Kidney (tissue), 14 donors: Measurements from ENCODE around the gene F12. TPM values are rescaled to one million over a fixed set of nuclear protein-coding genes. Genes with fewer than 3 reads are reported as not detected.

Experiments used
- DNase-seq, 5 donors: peaks; one replicate each; pipeline ENCODE4 v3.0.0-alpha.2; 2013 to 2020
- FAIRE-seq: peaks from 2 replicates; lab custom pipeline; 2012; peaks lifted over from hg19 to GRCh38; lab: Jason Lieb, UNC
- H3K27ac ChIP-seq, 2 donors: one replicate each; pipeline ENCODE4 v1.7.0; 2013; ENCODE audit warnings: low read depth in 2 of 2, low read length in 2 of 2, inconsistent platforms in 1 of 2
- H3K27me3 ChIP-seq: one replicate; pipeline ENCODE4 v1.7.1; 2013; ENCODE audit warnings: low read length, inconsistent platforms; ENCODE audit not compliant: control insufficient read depth, insufficient read depth
- H3K36me3 ChIP-seq, 3 donors: one replicate each; pipeline versions ENCODE4 v1.7.0 to v1.7.1; 2013; ENCODE audit warnings: low read length in 3 of 3, control low read depth in 1 of 3, inconsistent platforms in 1 of 3; ENCODE audit not compliant: insufficient read depth in 3 of 3, control insufficient read depth in 2 of 3
- H3K4me1 ChIP-seq, 3 donors: one replicate each; pipeline versions ENCODE4 v1.7.0 to v1.7.1; 2013; ENCODE audit warnings: low read length in 3 of 3, inconsistent platforms in 1 of 3, low read depth in 1 of 3; ENCODE audit not compliant: control insufficient read depth in 2 of 3, insufficient read depth in 2 of 3
- H3K4me3 ChIP-seq, 3 donors: one replicate each; pipeline versions ENCODE4 v1.7.0 to v1.8.1; 2013; ENCODE audit warnings: low read length in 3 of 3, control low read depth in 1 of 3, inconsistent platforms in 1 of 3
- H3K9ac ChIP-seq, 3 donors: one replicate each; pipeline versions ENCODE4 v1.7.0 to v1.7.1; 2013; ENCODE audit warnings: low read length in 3 of 3, control low read depth in 1 of 3, inconsistent platforms in 1 of 3
- H3K9me3 ChIP-seq, 3 donors: one replicate each; pipeline versions ENCODE4 v1.7.0 to v1.7.1; 2013; ENCODE audit warnings: low read length in 3 of 3, control low read depth in 1 of 3, inconsistent platforms in 1 of 3; ENCODE audit not compliant: control insufficient read depth in 2 of 3, insufficient read depth in 1 of 3
- intact Hi-C: fragments of 100-400 bp; cut with DNase I; formaldehyde crosslinking; loops from one replicate; pipeline ENCODE4 v1.11.1; 2022
- polyA plus RNA-seq: library from polyadenylated mRNA; stranded (reverse); fragments of 350-450 nt; fragmentation: Illumina TruSeq; extraction: RNeasy Lipid Tissue Mini Kit (QIAGEN cat#74804); gene quantifications from one replicate; pipeline ENCODE4 v1.2.3, GENCODE V29; 2014; ENCODE audit warnings: low read depth, low replicate concordance; ENCODE audit not compliant: insufficient read depth
- total RNA-seq: library from RNA; stranded (reverse); fragmentation: NEBNext Ultra II Directional; extraction: Animal tissue kit (Norgen Biotek cat#: 25700); gene quantifications from one replicate; pipeline ENCODE4 v1.2.1, GENCODE V29; 2021
- TF ChIP-seq, protein P1 (sequence below): IDR thresholded peaks from 3 replicates; pipeline ENCODE4 v1.5.1; 2012; ENCODE audit warnings: mild to moderate bottlenecking, moderate library complexity, borderline replicate concordance; ENCODE audit not compliant: insufficient read depth; ENCODE audit errors: extremely low read depth
- donor health status: control.
- donor health status: control.
- donor health status: control.
- donor health status: control.
- donor health status: control.
- donor health status: DM: yes; HTN: yes; CAD: no.
- donor health status: Normal renal cell carcinoma (clear cell type).

Gene F12
- total and polyA plus RNA-seq, 2 donors from 2014 or later, result 3.1 to 4.2 TPM

DNA sequence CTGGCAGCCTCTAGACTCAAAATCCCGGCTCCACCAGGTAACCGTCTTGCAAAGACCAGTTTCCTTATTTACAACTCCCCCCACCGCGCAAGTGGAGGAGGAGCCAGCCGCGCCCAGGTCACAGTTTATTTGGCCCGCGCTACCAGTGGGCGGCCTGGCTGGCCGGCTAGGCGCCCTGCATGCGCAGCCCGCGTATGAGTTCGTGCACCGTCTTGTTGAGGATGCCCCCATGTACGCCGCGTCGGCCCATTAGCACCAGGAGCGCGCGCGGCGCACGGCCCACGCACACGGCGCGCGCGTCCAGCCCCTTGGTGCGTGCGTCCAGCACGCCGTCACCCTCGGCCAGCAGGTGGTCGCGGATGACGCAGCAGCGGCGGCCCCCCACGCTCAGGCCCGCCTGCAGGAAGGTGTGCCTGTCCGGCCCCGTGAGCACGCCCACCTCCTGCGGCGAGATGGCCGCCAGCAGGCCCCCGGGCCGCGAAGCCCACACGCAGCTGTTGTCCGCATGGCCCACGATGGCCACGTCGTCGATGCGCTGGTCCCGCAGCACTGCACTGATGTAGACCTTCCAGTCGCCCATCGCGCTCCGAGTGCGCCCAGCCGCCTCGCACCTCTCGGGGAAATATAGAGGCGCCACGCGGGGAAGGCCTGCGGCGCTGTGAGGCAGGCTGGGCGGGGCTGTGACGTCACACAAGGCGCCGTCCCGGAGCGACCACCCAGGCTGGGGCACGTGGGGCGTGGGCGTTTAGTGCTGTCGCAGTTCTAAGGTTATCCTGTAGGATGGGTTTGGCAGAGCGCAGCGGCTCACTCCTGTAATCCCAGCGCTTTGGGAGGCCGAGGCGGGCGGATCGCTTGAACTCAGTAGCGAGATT, 9.1 kb downstream of the F12 start, which contains the start of gene PFN3:
TSS of gene PFN3 (minus strand) at position 665 of the 872 bp plus-strand sequence. CDS start at position 580, 85 bp downstream.
- peak in 4 of 5 donors; percentile 76 to 89 (median 84) for DNase-seq
- Histone ChIP-seq H3K9ac (no peak within 1 kb of the TSS), H3K9me3 (no peaks in the 10 kb centered on the region), H3K27ac (no peak within 1 kb of the TSS), H3K4me3 (no peak within 1 kb of the TSS), H3K4me1 (peaks cover 0 to 32% (median 0%) of the 10 kb centered on the region in 3 donors), H3K27me3 (peaks cover 21% of the 10 kb centered on the region), H3K36me3 (no peaks in the 10 kb centered on the region)
- TF ChIP-seq, protein P1, sequence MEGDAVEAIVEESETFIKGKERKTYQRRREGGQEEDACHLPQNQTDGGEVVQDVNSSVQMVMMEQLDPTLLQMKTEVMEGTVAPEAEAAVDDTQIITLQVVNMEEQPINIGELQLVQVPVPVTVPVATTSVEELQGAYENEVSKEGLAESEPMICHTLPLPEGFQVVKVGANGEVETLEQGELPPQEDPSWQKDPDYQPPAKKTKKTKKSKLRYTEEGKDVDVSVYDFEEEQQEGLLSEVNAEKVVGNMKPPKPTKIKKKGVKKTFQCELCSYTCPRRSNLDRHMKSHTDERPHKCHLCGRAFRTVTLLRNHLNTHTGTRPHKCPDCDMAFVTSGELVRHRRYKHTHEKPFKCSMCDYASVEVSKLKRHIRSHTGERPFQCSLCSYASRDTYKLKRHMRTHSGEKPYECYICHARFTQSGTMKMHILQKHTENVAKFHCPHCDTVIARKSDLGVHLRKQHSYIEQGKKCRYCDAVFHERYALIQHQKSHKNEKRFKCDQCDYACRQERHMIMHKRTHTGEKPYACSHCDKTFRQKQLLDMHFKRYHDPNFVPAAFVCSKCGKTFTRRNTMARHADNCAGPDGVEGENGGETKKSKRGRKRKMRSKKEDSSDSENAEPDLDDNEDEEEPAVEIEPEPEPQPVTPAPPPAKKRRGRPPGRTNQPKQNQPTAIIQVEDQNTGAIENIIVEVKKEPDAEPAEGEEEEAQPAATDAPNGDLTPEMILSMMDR, result no peak
- no peak for FAIRE-seq
- intact Hi-C loops, result no loop called here

GRCh38 chr5:177397875-177398390, 11.4 kb downstream of the F12 start:
- FAIRE-seq, result no peak
- intact Hi-C loops, result no loop called here
- peaks cover 18% of the 10 kb centered on the region for H3K27me3 ChIP-seq

GRCh38 chr5:177396807-177397206, 12.6 kb downstream of the F12 start:
- intact Hi-C loops, result no loop called here
- DNase-seq, result no peak
- TF ChIP-seq, protein P1, result no peak
- Histone ChIP-seq H3K27me3 (peaks cover 9% of the 10 kb centered on the region), H3K36me3 (no peaks in the 10 kb centered on the region), H3K4me1 (peaks cover 0 to 5% (median 0%) of the 10 kb centered on the region in 3 donors), H3K27ac (no peak overlapping the region), H3K4me3 (no peak overlapping the region), H3K9ac (no peak overlapping the region), H3K9me3 (no peaks in the 10 kb centered on the region)
- FAIRE-seq, result no peak

More at GRCh38 chr5:177397875-177398390, 11.4 kb downstream of the F12 start:
- Histone ChIP-seq H3K4me1 (peaks cover 0 to 14% (median 0%) of the 10 kb centered on the region in 3 donors), H3K9me3 (no peaks in the 10 kb centered on the region), H3K9ac (no peak overlapping the region), H3K27ac (no peak overlapping the region), H3K4me3 (no peak overlapping the region), H3K36me3 (no peaks in the 10 kb centered on the region)
- DNase-seq, result peak in 1 of 5 donors; percentile 77
- TF ChIP-seq, protein P1, result no peak
